ENCODE measurements around the gene APAF1.
"Not testable (repeated sequence)": the region's sequence is repeated elsewhere in the genome, so short reads cannot be mapped to it uniquely, and the experiment has no call there.

APAF1 gene

GRCh38 chr12:98638009-98638408, 7.1 kb upstream of the APAF1 start:
- WGBS = 96% methylated on average over 2 of the region's 2 CpGs
- peaks cover 3% of the 10 kb centered on the region; the same call in 1 of the 2 replicates for H3K4me1 ChIP-seq (ENCODE audit: insufficient read depth, low read length)
- peaks cover 9% of the 10 kb centered on the region for H3K36me3 ChIP-seq (ENCODE audit: insufficient read depth, low read length)
- H3K4me3 ChIP-seq (ENCODE audit: low read length) = no peak overlapping the region
- H3K9ac ChIP-seq (ENCODE audit: low read depth, low read length) = no peak overlapping the region
- no peak overlapping the region for H3K27ac ChIP-seq (ENCODE audit: low read depth, low read length)
- no peaks in the 10 kb centered on the region for H3K9me3 ChIP-seq (ENCODE audit: insufficient read depth, low read depth, low read length)
- H3K27me3 ChIP-seq (ENCODE audit: insufficient read depth, low read length) = no peaks in the 10 kb centered on the region

- Histone ChIP-seq H3K36me3 (ENCODE audit: insufficient read depth, low read length) (no peaks in the 10 kb centered on the region), H3K9me3 (ENCODE audit: insufficient read depth, low read depth, low read length) (no peaks in the 10 kb centered on the region), H3K9ac (ENCODE audit: low read depth, low read length) (no peak overlapping the region), H3K27ac (ENCODE audit: low read depth, low read length) (no peak overlapping the region), H3K4me1 (ENCODE audit: insufficient read depth, low read length) (peaks cover 3% of the 10 kb centered on the region; the same call in 1 of the 2 replicates), H3K27me3 (ENCODE audit: insufficient read depth, low read length) (no peaks in the 10 kb centered on the region), H3K4me3 (ENCODE audit: low read length) (no peak overlapping the region)
- 91% methylated on average over 3 of the region's 3 CpGs for WGBS
Measured at GRCh38 chr12:98639491-98639890, 5.6 kb upstream of the APAF1 start.

GRCh38 chr12:98642801-98643200, 2.3 kb upstream of the APAF1 start:
- Histone ChIP-seq H3K4me1 (ENCODE audit: insufficient read depth, low read length) (peaks cover 11% of the 10 kb centered on the region), H3K4me3 (ENCODE audit: low read length) (peak overlapping the region; percentile 85)
- not testable (repeated sequence) for H3K9ac ChIP-seq (ENCODE audit: low read depth, low read length); H3K27me3 ChIP-seq (ENCODE audit: insufficient read depth, low read length); H3K36me3 ChIP-seq (ENCODE audit: insufficient read depth, low read length); H3K27ac ChIP-seq (ENCODE audit: low read depth, low read length); H3K9me3 ChIP-seq (ENCODE audit: insufficient read depth, low read depth, low read length)
- 93% methylated on average over 5 of the region's 5 CpGs for WGBS

- Histone ChIP-seq H3K9me3 (ENCODE audit: insufficient read depth, low read depth, low read length) (no peaks in the 10 kb centered on the region), H3K36me3 (ENCODE audit: insufficient read depth, low read length) (peaks cover 12% of the 10 kb centered on the region), H3K9ac (ENCODE audit: low read depth, low read length) (peak overlapping the region; percentile 67), H3K4me1 (ENCODE audit: insufficient read depth, low read length) (peaks cover 11% of the 10 kb centered on the region), H3K27me3 (ENCODE audit: insufficient read depth, low read length) (no peaks in the 10 kb centered on the region; the same call in 1 of the 2 replicates), H3K27ac (ENCODE audit: low read depth, low read length) (peak overlapping the region; percentile 90), H3K4me3 (ENCODE audit: low read length) (peak overlapping the region; percentile 85)
- WGBS = under 1% methylated on average over 20 of the region's 20 CpGs
Measured at GRCh38 chr12:98644433-98644711, 718 bp upstream of the APAF1 start.

- H3K9me3 ChIP-seq (ENCODE audit: insufficient read depth, low read depth, low read length) = no peaks in the 10 kb centered on the region
- peaks cover 24% of the 10 kb centered on the region for H3K36me3 ChIP-seq (ENCODE audit: insufficient read depth, low read length)
- WGBS = 2% methylated on average over 24 of the region's 24 CpGs
- no peaks in the 10 kb centered on the region; the same call in 1 of the 2 replicates for H3K27me3 ChIP-seq (ENCODE audit: insufficient read depth, low read length)
- no peak overlapping the region for H3K27ac ChIP-seq (ENCODE audit: low read depth, low read length)
- peak overlapping the region; percentile 85 for H3K4me3 ChIP-seq (ENCODE audit: low read length)
- peak overlapping the region; percentile 77 for H3K9ac ChIP-seq (ENCODE audit: low read depth, low read length)
- peaks cover 11% of the 10 kb centered on the region for H3K4me1 ChIP-seq (ENCODE audit: insufficient read depth, low read length)
Measured at GRCh38 chr12:98645572-98646067, 530 bp downstream of the APAF1 start.

- Histone ChIP-seq H3K36me3 (ENCODE audit: insufficient read depth, low read length) (peaks cover 32% of the 10 kb centered on the region), H3K9ac (ENCODE audit: low read depth, low read length) (no peak overlapping the region), H3K4me1 (ENCODE audit: insufficient read depth, low read length) (peaks cover 11% of the 10 kb centered on the region), H3K27me3 (ENCODE audit: insufficient read depth, low read length) (no peaks in the 10 kb centered on the region; the same call in 1 of the 2 replicates), H3K4me3 (ENCODE audit: low read length) (peak overlapping the region; percentile 85), H3K27ac (ENCODE audit: low read depth, low read length) (no peak overlapping the region), H3K9me3 (ENCODE audit: insufficient read depth, low read depth, low read length) (no peaks in the 10 kb centered on the region)
- 39% methylated on average over 6 of the region's 8 CpGs for WGBS
Measured at GRCh38 chr12:98646294-98647090, 1.4 kb downstream of the APAF1 start.

- H3K4me3 ChIP-seq (ENCODE audit: low read length) = no peak overlapping the region
- no peak overlapping the region for H3K9ac ChIP-seq (ENCODE audit: low read depth, low read length)
- H3K4me1 ChIP-seq (ENCODE audit: insufficient read depth, low read length) = peaks cover 6% of the 10 kb centered on the region
- H3K36me3 ChIP-seq (ENCODE audit: insufficient read depth, low read length) = peaks cover 40% of the 10 kb centered on the region
- H3K9me3 ChIP-seq (ENCODE audit: insufficient read depth, low read depth, low read length) = no peaks in the 10 kb centered on the region
- no peaks in the 10 kb centered on the region for H3K27me3 ChIP-seq (ENCODE audit: insufficient read depth, low read length)
- H3K27ac ChIP-seq (ENCODE audit: low read depth, low read length) = no peak overlapping the region
Measured at GRCh38 chr12:98651328-98651727, 6.2 kb downstream of the APAF1 start.

- Histone ChIP-seq H3K27ac (ENCODE audit: low read depth, low read length) (no peak overlapping the region), H3K9me3 (ENCODE audit: insufficient read depth, low read depth, low read length) (no peaks in the 10 kb centered on the region), H3K36me3 (ENCODE audit: insufficient read depth, low read length) (peaks cover 51% of the 10 kb centered on the region), H3K4me3 (ENCODE audit: low read length) (no peak overlapping the region), H3K27me3 (ENCODE audit: insufficient read depth, low read length) (no peaks in the 10 kb centered on the region), H3K4me1 (ENCODE audit: insufficient read depth, low read length) (no peaks in the 10 kb centered on the region), H3K9ac (ENCODE audit: low read depth, low read length) (no peak overlapping the region)
- 100% methylated on average over 1 of the region's 1 CpG for WGBS
Measured at GRCh38 chr12:98653866-98654493, 8.9 kb downstream of the APAF1 start.

GRCh38 chr12:98656289-98657101, 11.4 kb downstream of the APAF1 start:
- no peaks in the 10 kb centered on the region for H3K27me3 ChIP-seq (ENCODE audit: insufficient read depth, low read length)
- no peak overlapping the region for H3K9ac ChIP-seq (ENCODE audit: low read depth, low read length)
- H3K36me3 ChIP-seq (ENCODE audit: insufficient read depth, low read length) = peaks cover 42% of the 10 kb centered on the region
- WGBS = 95% methylated on average over 6 of the region's 6 CpGs
- no peaks in the 10 kb centered on the region for H3K4me1 ChIP-seq (ENCODE audit: insufficient read depth, low read length)
- H3K4me3 ChIP-seq (ENCODE audit: low read length) = no peak overlapping the region
- H3K9me3 ChIP-seq (ENCODE audit: insufficient read depth, low read depth, low read length) = no peaks in the 10 kb centered on the region
- H3K27ac ChIP-seq (ENCODE audit: low read depth, low read length) = no peak overlapping the region

GRCh38 chr12:98660521-98660920, 15.4 kb downstream of the APAF1 start:
- H3K36me3 ChIP-seq (ENCODE audit: insufficient read depth, low read length) = peaks cover 69% of the 10 kb centered on the region

GRCh38 chr12:98669751-98670150, 24.7 kb downstream of the APAF1 start:
- WGBS = 95% methylated on average over 3 of the region's 3 CpGs
- H3K4me1 ChIP-seq (ENCODE audit: insufficient read depth, low read length) = no peaks in the 10 kb centered on the region
- peaks cover 68% of the 10 kb centered on the region for H3K36me3 ChIP-seq (ENCODE audit: insufficient read depth, low read length)
- no peak overlapping the region for H3K27ac ChIP-seq (ENCODE audit: low read depth, low read length)
- H3K4me3 ChIP-seq (ENCODE audit: low read length) = no peak overlapping the region
- no peaks in the 10 kb centered on the region for H3K27me3 ChIP-seq (ENCODE audit: insufficient read depth, low read length)
- no peaks in the 10 kb centered on the region for H3K9me3 ChIP-seq (ENCODE audit: insufficient read depth, low read depth, low read length)
- no peak overlapping the region for H3K9ac ChIP-seq (ENCODE audit: low read depth, low read length)

More at GRCh38 chr12:98660521-98660920, 15.4 kb downstream of the APAF1 start:
- Histone ChIP-seq H3K9me3 (ENCODE audit: insufficient read depth, low read depth, low read length) (no peaks in the 10 kb centered on the region), H3K4me1 (ENCODE audit: insufficient read depth, low read length) (no peaks in the 10 kb centered on the region), H3K9ac (ENCODE audit: low read depth, low read length) (no peak overlapping the region), H3K27me3 (ENCODE audit: insufficient read depth, low read length) (no peaks in the 10 kb centered on the region), H3K4me3 (ENCODE audit: low read length) (no peak overlapping the region), H3K27ac (ENCODE audit: low read depth, low read length) (no peak overlapping the region)
